ENCODE data around the gene ULK4.

GRCh38 chr3:41708176-41708575 lies 253.7 kb downstream of the ULK4 start:
- TF ChIP-seq, protein P1, sequence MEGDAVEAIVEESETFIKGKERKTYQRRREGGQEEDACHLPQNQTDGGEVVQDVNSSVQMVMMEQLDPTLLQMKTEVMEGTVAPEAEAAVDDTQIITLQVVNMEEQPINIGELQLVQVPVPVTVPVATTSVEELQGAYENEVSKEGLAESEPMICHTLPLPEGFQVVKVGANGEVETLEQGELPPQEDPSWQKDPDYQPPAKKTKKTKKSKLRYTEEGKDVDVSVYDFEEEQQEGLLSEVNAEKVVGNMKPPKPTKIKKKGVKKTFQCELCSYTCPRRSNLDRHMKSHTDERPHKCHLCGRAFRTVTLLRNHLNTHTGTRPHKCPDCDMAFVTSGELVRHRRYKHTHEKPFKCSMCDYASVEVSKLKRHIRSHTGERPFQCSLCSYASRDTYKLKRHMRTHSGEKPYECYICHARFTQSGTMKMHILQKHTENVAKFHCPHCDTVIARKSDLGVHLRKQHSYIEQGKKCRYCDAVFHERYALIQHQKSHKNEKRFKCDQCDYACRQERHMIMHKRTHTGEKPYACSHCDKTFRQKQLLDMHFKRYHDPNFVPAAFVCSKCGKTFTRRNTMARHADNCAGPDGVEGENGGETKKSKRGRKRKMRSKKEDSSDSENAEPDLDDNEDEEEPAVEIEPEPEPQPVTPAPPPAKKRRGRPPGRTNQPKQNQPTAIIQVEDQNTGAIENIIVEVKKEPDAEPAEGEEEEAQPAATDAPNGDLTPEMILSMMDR (IDR thresholded peaks at IDR 0.05; ENCODE audit: poor library complexity, severe bottlenecking): no peak
- TF ChIP-seq REST (IDR thresholded peaks at IDR 0.05; ENCODE audit: borderline replicate concordance): no peak
- no peak for TF ChIP-seq POLR2AphosphoS5 (IDR thresholded peaks at IDR 0.05)
- no peak for TF ChIP-seq EZH2 (IDR thresholded peaks at IDR 0.05; ENCODE audit: borderline replicate concordance, insufficient read depth, low read length, poor library complexity, severe bottlenecking)
- no peak for TF ChIP-seq SMC3 (conservative IDR thresholded peaks at IDR 0.05; ENCODE audit: poor library complexity)
- TF ChIP-seq TAF1 (IDR thresholded peaks at IDR 0.05; ENCODE audit: low read depth): no peak
- TF ChIP-seq MXI1 (conservative IDR thresholded peaks at IDR 0.05; ENCODE audit: poor library complexity, severe bottlenecking): no peak

All from neural cell (in vitro differentiated cells).